Ovary (tissue), 9 donors: ENCODE data around the gene SPDYE3. TPM values are rescaled to one million over a fixed set of nuclear protein-coding genes. Genes with fewer than 3 reads are reported as not detected.

Source experiments
- DNase-seq, 5 donors: peaks; one replicate each; pipeline ENCODE4 v3.0.0-alpha.2; 2019 to 2020
- H3K27ac ChIP-seq, 2 donors: fragments of 200-600 bp; one replicate each; pipeline versions ENCODE4 v1.5.1 to v1.8.0; 2019 to 2022
- H3K27me3 ChIP-seq: fragments of 200-600 bp; one replicate; pipeline ENCODE4 v1.8.0; 2022
- H3K36me3 ChIP-seq: fragments of 200-600 bp; sonication (generic); one replicate; pipeline ENCODE4 v1.5.1; 2019
- H3K4me1 ChIP-seq: one replicate; pipeline ENCODE4 v1.8.1; 2013; ENCODE audit warnings: mild to moderate bottlenecking, moderate library complexity; ENCODE audit not compliant: insufficient read depth
- H3K4me3 ChIP-seq: fragments of 200-600 bp; sonication (generic); one replicate; pipeline ENCODE4 v1.5.1; 2017
- H3K9me3 ChIP-seq, 2 donors: fragments of 200-600 bp in 1 of 2; sonication (generic) in 1 of 2; one replicate each; pipeline versions ENCODE4 v1.5.1 to v1.8.1; 2013 to 2019; ENCODE audit warnings: mild to moderate bottlenecking in 1 of 2, moderate library complexity in 1 of 2
- CTCF ChIP-seq, 3 donors: fragments of 450-650 bp in 2 of 3; fragments of 200-600 bp in 1 of 3; IDR thresholded peaks; one replicate each; pipeline versions ENCODE4 v1.5.1 to v1.8.0; 2016 to 2022; ENCODE audit warnings: antibody characterized with exemption in 3 of 3, mild to moderate bottlenecking in 1 of 3
- EP300 ChIP-seq: sonication (generic); formaldehyde crosslinking; IDR thresholded peaks from one replicate; pipeline ENCODE4 v1.6.1; 2017; ENCODE audit warnings: antibody characterized with exemption
- POLR2A ChIP-seq: fragments of 450-650 bp; IDR thresholded peaks from one replicate; pipeline ENCODE4 v1.6.1; 2017; ENCODE audit warnings: antibody characterized with exemption, mild to moderate bottlenecking, moderate library complexity
- WGBS, 3 donors: extraction: QIAGEN DNeasy Blood & Tissue Kit in 1 of 3; methylation state at CpG; one replicate each; pipeline versions ENCODE4 v1.1.5 to v1.1.7; 2013 to 2017; 5-methylcytosine and 5-hydroxymethylcytosine counted together
- intact Hi-C, 4 donors: fragments of 100-400 bp; cut with DNase I; formaldehyde crosslinking; loops; one replicate each; pipeline versions ENCODE4 v1.11.0 to v1.15.1; 2022 to 2023
- polyA plus RNA-seq, 2 donors: library from polyadenylated mRNA; stranded (reverse); fragments of 200-250 nt in 1 of 2; fragments of 350-450 nt in 1 of 2; fragmentation: Illumina TruSeq in 1 of 2; extraction: RNeasy Lipid Tissue Mini Kit (QIAGEN cat#74804) in 1 of 2; gene quantifications; one replicate each; pipeline ENCODE4 v1.2.3, GENCODE V29; 2013 to 2014
- total RNA-seq, 7 donors: library from RNA; depleted of rRNA in 2 of 7; stranded (reverse); fragments of >200 nt in 2 of 7; fragmentation: NEBNext Ultra II Directional in 3 of 7; extraction: Animal tissue kit (Norgen Biotek cat#: 25700) in 3 of 7; gene quantifications; one replicate each; pipeline versions ENCODE4 v1.1.0 to v1.2.4, GENCODE V29; 2016 to 2023
- donor health status: DM: no; HTN: no; CAD: no; lungs with moderate emphysema.
- donor health status: DM: no; HTN: no; CAD: no.
- donor health status: Bipolar disorder and iron deficiency.
- donor health status: DM: yes; HTN: yes; CAD: no.
- donor health status: DM: no; HTN: no; CAD: no.
- donor health status: DM: yes; HTN: yes; CAD: no.

SPDYE3 gene
- total and polyA plus RNA-seq, 9 donors, result 0.12 TPM; not detected in 8

- intact Hi-C loops, result no loop called here
- Histone ChIP-seq H3K27me3 (no peaks in the 10 kb centered on the region), H3K27ac (no peak overlapping the region), H3K4me3 (no peak overlapping the region), H3K9me3 (no peaks in the 10 kb centered on the region), H3K36me3 (no peaks in the 10 kb centered on the region), H3K4me1 (no peaks in the 10 kb centered on the region)
- WGBS, 3 donors, result 88 to 92% (median 90%) methylated on average over 16 of the region's 16 CpGs
- DNase-seq, result no peak
- TF ChIP-seq EP300 (no peak), CTCF (IDR thresholded peaks at IDR 0.05) (no peak), POLR2A (no peak)
Measured at GRCh38 chr7:100366411-100367250, 59.1 kb downstream of the SPDYE3 start.

GRCh38 chr7:100367251-100367620 is 59.7 kb downstream of the SPDYE3 start:
- TF ChIP-seq CTCF (IDR thresholded peaks at IDR 0.05) (no peak), POLR2A (no peak), EP300 (no peak)
- Histone ChIP-seq H3K36me3 (no peaks in the 10 kb centered on the region), H3K27me3 (no peaks in the 10 kb centered on the region), H3K9me3 (no peaks in the 10 kb centered on the region), H3K4me1 (no peaks in the 10 kb centered on the region), H3K27ac (no peak overlapping the region), H3K4me3 (no peak overlapping the region)
- WGBS, 3 donors, result 92 to 93% (median 93%) methylated on average over 8 of the region's 8 CpGs
- intact Hi-C loops, result no loop called here
- no peak for DNase-seq

GRCh38 chr7:100367676-100368613 is 60.4 kb downstream of the SPDYE3 start:
- no peak overlapping the region for H3K27ac ChIP-seq
- WGBS, 3 donors, result 84 to 87% (median 85%) methylated on average over 12 of the region's 12 CpGs
- TF ChIP-seq POLR2A (no peak), EP300 (no peak), CTCF (IDR thresholded peaks at IDR 0.05) (no peak)
- no peaks in the 10 kb centered on the region for H3K27me3 ChIP-seq
- H3K9me3 ChIP-seq, result no peaks in the 10 kb centered on the region
- no peaks in the 10 kb centered on the region for H3K36me3 ChIP-seq
- DNase-seq, result no peak
- no peaks in the 10 kb centered on the region for H3K4me1 ChIP-seq
- intact Hi-C loops, result no loop called here
- H3K4me3 ChIP-seq, result no peak overlapping the region

- DNase-seq, result no peak
- Histone ChIP-seq H3K27ac (no peak overlapping the region), H3K4me3 (no peak overlapping the region), H3K27me3 (no peaks in the 10 kb centered on the region), H3K9me3 (no peaks in the 10 kb centered on the region), H3K4me1 (no peaks in the 10 kb centered on the region), H3K36me3 (no peaks in the 10 kb centered on the region)
- 60 to 68% (median 62%) methylated on average over 6 of the region's 6 CpGs for WGBS, 3 donors
- intact Hi-C loops, result no loop called here
- TF ChIP-seq EP300, result no peak
- TF ChIP-seq POLR2A, result no peak
- TF ChIP-seq CTCF (IDR thresholded peaks at IDR 0.05), result no peak
Measured at GRCh38 chr7:100369105-100369504, 61.6 kb downstream of the SPDYE3 start.
